Activated CD4-positive, alpha-beta memory T cell treated with anti-CD3 and anti-CD28 coated beads, Interleukin-2, amount 10 ng/mL, durations not matched to agents 7 days and 5 days (primary cell): ENCODE results near the gene MARK1. TPM values are rescaled to one million over a fixed set of nuclear protein-coding genes. Genes with fewer than 3 reads are reported as not detected.

Experiments
- CTCF ChIA-PET: fragments of 350-600 bp; sonication (Branson Sonifier 250); formaldehyde crosslinking; loops from one replicate; lab custom pipeline; 2021; ENCODE audit warnings: antibody characterized with exemption, inconsistent platforms; lab: Charles Lee
- POLR2A ChIA-PET: fragments of 350-600 bp; sonication (Branson Sonifier 250); formaldehyde crosslinking; loops from one replicate; lab custom pipeline; 2021; ENCODE audit warnings: antibody characterized with exemption; lab: Charles Lee
- DNase-seq: peaks from one replicate; pipeline ENCODE4 v3.0.0-alpha.2; 2020
- H3K27ac Mint-ChIP-seq: one replicate; pipeline ENCODE4 v1.8.0; 2021; ENCODE audit warnings: mild to moderate bottlenecking, mixed read lengths
- H3K27me3 Mint-ChIP-seq: one replicate; pipeline ENCODE4 v1.8.0; 2021; ENCODE audit warnings: mixed read lengths
- H3K36me3 Mint-ChIP-seq: one replicate; pipeline ENCODE4 v1.8.0; 2021; ENCODE audit warnings: low read depth, mixed read lengths
- H3K4me1 Mint-ChIP-seq: one replicate; pipeline ENCODE4 v1.8.0; 2021; ENCODE audit warnings: mixed read lengths
- H3K4me3 Mint-ChIP-seq: one replicate; pipeline ENCODE4 v1.8.0; 2021; ENCODE audit warnings: mild to moderate bottlenecking, mixed read lengths
- H3K9me3 Mint-ChIP-seq: one replicate; pipeline ENCODE4 v1.8.0; 2021; ENCODE audit warnings: mixed read lengths
- total RNA-seq, 2 experiments: library from RNA; stranded (reverse); gene quantifications; one replicate each; pipeline ENCODE4 v1.2.3, GENCODE V29; 2021

MARK1 gene
- total RNA-seq, 2 experiments from 2014 or later = not detected

DNA sequence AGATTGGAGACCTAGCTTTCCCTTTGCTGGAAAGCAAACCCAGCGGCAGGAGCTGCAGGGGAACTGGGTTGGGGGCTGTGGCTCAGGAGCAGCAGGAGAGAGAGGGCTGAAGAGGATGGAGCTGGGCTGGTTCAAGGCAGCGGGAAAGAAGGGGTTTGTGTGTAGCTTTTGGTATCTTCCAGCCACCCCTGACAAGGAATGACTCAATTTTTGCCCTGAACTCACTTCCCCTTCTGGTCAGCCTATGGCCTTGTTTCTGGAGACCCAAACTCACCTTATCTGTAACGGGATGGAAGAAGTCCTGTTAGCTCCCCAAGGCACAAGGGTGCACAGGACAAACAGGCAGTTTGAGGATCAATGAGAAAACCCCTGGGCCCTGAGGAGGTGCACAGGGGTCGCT, 175.4 kb downstream of the MARK1 start:
- ChIA-PET POLR2A (no interaction called here), CTCF (interaction anchor here (1.1 to 2.2 kb wide), 3 partner anchors 12 to 30 kb away, joined by 3 to 6 read pairs (median 4); no protein-coding TSS in a partner anchor)
- Mint-ChIP-seq H3K27ac (no peak overlapping the region), H3K4me1 (peaks cover 5% of the 10 kb centered on the region), H3K36me3 (no peaks in the 10 kb centered on the region), H3K9me3 (no peaks in the 10 kb centered on the region), H3K27me3 (peaks cover 6% of the 10 kb centered on the region), H3K4me3 (no peak overlapping the region)
- no peak for DNase-seq

DNA sequence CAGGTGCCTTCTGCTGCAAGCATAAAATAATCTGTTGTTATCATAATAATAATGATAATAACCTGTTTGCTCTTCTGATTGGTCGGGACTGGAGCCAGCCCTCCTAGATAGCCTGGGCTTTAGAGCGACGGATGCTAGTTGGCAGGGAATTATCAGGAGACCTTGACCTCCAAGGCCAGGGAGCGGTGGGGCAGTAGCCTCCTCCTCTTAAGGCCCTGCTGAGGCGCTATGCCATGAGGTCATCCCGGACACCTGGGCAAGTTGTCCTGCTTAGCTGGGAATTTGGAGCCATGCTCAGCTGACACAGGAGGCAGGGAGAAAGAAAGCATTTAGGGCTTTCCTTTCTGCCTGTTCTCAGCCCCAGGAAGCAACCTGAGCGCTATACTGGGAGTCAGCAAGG, 177.8 kb downstream of the MARK1 start:
- H3K27me3 Mint-ChIP-seq = peaks cover 6% of the 10 kb centered on the region
- ChIA-PET POLR2A (no interaction called here), CTCF (no interaction called here)
- H3K4me3 Mint-ChIP-seq = no peak overlapping the region
- no peak overlapping the region for H3K27ac Mint-ChIP-seq
- H3K4me1 Mint-ChIP-seq = peaks cover 10% of the 10 kb centered on the region
- H3K9me3 Mint-ChIP-seq = no peaks in the 10 kb centered on the region
- H3K36me3 Mint-ChIP-seq = no peaks in the 10 kb centered on the region
- DNase-seq = no peak

DNA sequence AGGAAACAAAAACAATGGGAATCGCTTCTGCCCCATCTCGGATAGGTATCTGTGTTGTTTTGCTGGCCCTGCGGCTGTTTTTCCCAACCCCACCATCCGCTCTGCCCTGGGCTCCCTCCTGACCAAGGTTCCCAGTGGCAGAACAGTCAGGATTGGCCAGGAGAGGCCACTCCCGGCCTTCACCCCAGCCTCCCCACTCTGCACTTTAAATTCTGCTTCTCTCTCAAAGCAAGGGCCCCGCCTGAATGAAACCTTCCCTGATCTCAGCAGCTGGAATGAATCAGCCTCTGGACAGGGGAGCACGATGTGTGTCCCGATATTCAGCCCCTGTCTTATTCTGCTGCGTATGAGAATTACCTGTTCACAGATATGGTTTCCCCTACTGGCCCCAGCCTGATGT, 178.5 kb downstream of the MARK1 start:
- no peaks in the 10 kb centered on the region for H3K36me3 Mint-ChIP-seq
- DNase-seq = no peak
- H3K4me3 Mint-ChIP-seq = no peak overlapping the region
- ChIA-PET POLR2A (no interaction called here), CTCF (no interaction called here)
- peaks cover 6% of the 10 kb centered on the region for H3K27me3 Mint-ChIP-seq
- H3K9me3 Mint-ChIP-seq = no peaks in the 10 kb centered on the region
- H3K4me1 Mint-ChIP-seq = peaks cover 10% of the 10 kb centered on the region
- H3K27ac Mint-ChIP-seq = no peak overlapping the region

DNA sequence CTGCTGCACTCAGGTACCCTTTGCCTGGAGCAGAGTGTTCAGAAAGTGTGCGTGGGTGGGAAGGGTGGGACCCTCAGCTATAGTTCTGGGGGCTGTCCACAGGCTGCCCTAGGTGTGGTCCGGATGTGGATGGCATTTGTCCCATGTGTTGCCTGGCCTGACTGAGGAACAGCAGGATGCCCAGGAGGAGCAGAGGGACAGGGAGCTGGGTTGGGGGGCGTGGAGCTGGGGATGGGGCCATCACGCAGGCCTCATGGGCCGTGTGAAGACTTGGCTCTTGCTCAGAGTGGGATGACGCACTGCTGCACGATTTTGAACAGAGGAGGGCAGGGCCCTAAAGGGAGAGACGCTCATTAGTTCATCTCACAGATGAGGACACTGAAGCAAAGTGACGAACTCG, 179.2 kb downstream of the MARK1 start:
- Mint-ChIP-seq H3K27me3 (peaks cover 4% of the 10 kb centered on the region), H3K9me3 (no peaks in the 10 kb centered on the region), H3K36me3 (no peaks in the 10 kb centered on the region), H3K4me1 (peaks cover 6% of the 10 kb centered on the region), H3K27ac (no peak overlapping the region), H3K4me3 (no peak overlapping the region)
- ChIA-PET POLR2A (no interaction called here), CTCF (interaction anchor here (2.0 kb wide), 1 partner anchor 26 kb away, joined by 4 read pairs; no protein-coding TSS in a partner anchor)
- no peak for DNase-seq

DNA sequence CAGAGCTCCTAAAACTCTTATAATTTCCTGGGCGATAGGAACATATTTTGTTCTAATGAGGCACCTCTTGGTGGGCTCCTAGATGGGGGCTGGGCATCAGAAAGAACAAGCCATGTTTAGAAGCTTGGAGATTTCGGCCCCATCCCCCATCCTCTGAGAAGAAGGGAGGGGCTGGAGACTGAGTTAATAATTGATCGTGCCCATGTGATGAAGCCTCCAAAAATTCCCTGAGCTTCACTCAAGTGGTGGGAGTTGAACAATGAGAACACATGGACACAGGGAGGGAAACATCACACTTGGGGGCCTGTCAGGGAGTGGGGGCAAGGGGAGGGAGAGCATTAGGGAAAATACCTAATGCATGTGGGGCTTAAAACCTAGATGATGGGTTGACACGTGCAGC, 180.3 kb downstream of the MARK1 start:
- no peak overlapping the region for H3K27ac Mint-ChIP-seq
- POLR2A ChIA-PET = no interaction called here
- CTCF ChIA-PET = interaction anchor here (2.0 kb wide), 1 partner anchor 25 kb away, joined by 4 read pairs; no protein-coding TSS in a partner anchor
- H3K9me3 Mint-ChIP-seq = no peaks in the 10 kb centered on the region
- H3K27me3 Mint-ChIP-seq = no peaks in the 10 kb centered on the region
- H3K4me1 Mint-ChIP-seq = peaks cover 5% of the 10 kb centered on the region
- DNase-seq = no peak
- no peak overlapping the region for H3K4me3 Mint-ChIP-seq
- no peaks in the 10 kb centered on the region for H3K36me3 Mint-ChIP-seq

DNA sequence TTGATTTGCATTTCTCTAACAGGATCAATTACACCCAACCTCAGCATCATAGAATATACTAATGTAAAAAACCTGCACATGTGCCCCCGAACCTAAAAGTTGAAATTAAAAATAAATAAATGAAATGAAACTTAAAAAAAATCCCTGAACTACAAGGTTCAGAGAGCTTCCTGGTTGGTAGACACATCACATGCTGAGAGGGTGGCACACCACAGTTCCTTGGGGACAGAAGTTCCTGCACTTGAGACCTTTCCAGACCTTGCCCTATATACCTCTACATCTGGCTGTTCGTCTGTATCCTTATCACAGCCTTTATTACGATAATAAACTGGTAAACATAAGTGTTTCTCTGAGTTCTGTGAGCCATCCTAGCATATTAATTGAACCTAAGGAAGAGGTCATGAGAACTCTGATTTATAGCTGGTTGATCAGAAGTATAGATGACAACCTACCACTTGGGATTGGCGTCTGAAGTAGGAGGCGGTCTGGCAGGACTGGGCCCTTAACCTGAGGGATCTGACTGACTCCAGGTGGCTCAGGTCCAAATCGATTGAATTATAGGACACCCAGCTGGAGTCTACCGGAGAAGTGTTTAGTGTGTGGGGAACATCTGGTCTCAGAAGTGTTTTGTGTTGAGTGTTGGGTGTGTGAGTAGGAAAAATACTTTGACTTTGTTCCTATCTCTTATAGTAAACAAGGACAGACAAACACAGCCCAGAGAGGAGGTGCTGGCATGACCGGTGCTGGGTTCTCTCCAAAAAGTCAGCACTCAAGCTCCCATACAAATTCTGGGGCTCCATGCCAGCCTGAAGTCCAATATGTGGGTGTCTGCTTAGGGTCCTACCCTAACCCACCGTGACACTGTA, 181.2 kb downstream of the MARK1 start:
- POLR2A ChIA-PET = no interaction called here
- H3K4me1 Mint-ChIP-seq = peaks cover 5% of the 10 kb centered on the region
- no peak overlapping the region for H3K27ac Mint-ChIP-seq
- H3K36me3 Mint-ChIP-seq = no peaks in the 10 kb centered on the region
- H3K27me3 Mint-ChIP-seq = peaks cover 1% of the 10 kb centered on the region
- no peak overlapping the region for H3K4me3 Mint-ChIP-seq
- H3K9me3 Mint-ChIP-seq = no peaks in the 10 kb centered on the region
- no peak for DNase-seq
- CTCF ChIA-PET = interaction anchor here (2.0 kb wide), 1 partner anchor 24 kb away, joined by 4 read pairs; no protein-coding TSS in a partner anchor

DNA sequence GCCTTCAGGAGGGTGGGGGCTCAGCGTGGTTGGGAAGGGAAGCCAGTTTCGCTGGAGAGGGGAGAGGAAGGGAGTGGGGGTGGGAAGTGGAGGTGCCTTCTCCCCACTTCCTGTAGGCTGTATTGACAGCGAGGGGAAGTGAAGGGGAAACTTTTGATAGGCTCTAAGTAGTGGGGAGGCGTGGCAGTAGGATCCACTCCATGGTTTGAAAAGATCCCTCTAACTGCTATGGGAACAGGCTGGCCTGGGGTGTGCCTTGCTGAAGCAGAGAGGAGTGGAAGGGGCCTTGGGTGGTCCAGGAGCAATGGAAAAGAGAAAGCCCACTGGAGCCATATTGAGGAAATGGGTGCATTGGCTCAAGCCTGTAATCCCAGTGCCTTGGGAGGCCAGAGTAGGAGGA, 182.4 kb downstream of the MARK1 start:
- H3K27ac Mint-ChIP-seq = no peak overlapping the region
- ChIA-PET CTCF (interaction anchor here (0.7 kb wide), 1 partner anchor 721 kb away, joined by 6 read pairs; no protein-coding TSS in a partner anchor), POLR2A (no interaction called here)
- H3K9me3 Mint-ChIP-seq = no peaks in the 10 kb centered on the region
- peaks cover 5% of the 10 kb centered on the region for H3K4me1 Mint-ChIP-seq
- H3K36me3 Mint-ChIP-seq = no peaks in the 10 kb centered on the region
- H3K4me3 Mint-ChIP-seq = no peak overlapping the region
- DNase-seq = no peak
- peaks cover 1% of the 10 kb centered on the region for H3K27me3 Mint-ChIP-seq

DNA sequence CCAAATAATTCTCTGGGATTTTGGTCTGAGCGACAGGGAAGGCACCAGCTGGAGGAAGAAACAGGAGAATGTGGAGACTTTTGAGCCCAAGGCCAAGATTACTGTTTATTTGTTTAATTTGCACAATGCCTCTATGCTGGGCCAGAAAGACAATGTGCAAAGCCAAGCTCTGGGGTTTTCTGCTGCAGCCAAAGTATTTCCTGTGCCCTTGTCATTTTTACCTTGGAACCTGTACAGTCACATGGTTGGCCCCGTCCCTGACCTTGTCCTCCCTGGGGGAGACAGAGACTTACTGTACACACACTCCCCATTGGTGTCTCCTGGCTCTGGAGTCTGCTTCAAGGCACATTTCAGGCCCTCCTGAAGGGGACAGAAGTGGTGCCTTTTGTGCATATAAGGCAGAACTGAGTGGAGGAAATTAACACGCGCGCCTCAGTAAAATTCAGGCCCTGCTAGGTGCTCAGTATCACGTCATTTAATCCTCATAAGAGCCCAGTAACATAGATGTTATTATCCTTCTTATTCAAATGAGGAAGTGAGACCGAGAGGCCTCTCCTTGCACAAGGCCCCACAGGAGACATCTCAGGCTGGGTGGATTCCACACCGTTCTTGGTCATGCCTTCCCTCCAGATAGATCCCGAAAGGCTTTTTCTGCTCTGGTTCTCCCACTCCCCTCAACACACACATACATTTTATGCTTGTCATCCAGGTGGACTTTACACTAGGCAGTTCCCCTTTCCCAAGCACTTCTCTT, 183.3 kb downstream of the MARK1 start:
- Mint-ChIP-seq H3K9me3 (no peaks in the 10 kb centered on the region), H3K4me1 (peaks cover 5% of the 10 kb centered on the region), H3K4me3 (no peak overlapping the region), H3K36me3 (no peaks in the 10 kb centered on the region), H3K27me3 (peaks cover 1% of the 10 kb centered on the region), H3K27ac (no peak overlapping the region)
- ChIA-PET CTCF (no interaction called here), POLR2A (no interaction called here)
- no peak for DNase-seq

Other genes starting within 250 kb of the MARK1 start
- gene C1orf115, start 162.2 kb downstream of the MARK1 start, total RNA-seq = 1 to 10 TPM; 1.2 to 1.5 TPM
- gene MTARC2, start 220.2 kb downstream of the MARK1 start, total RNA-seq = not detected